Thyroid gland (tissue), 4 donors: ENCODE measurements around the gene DTD1. TPM values are rescaled to one million over a fixed set of nuclear protein-coding genes. Genes with fewer than 3 reads are reported as not detected.

Experiments used
- DNase-seq, 2 donors: peaks; one replicate each; pipeline ENCODE4 v3.0.0-alpha.2; 2019
- H3K27ac ChIP-seq, 3 donors: fragments of 200-600 bp; sonication (generic); 1 replicate in 2 of 3; 2 replicates in 1 of 3; pipeline ENCODE4 v1.5.1; 2016 to 2019; ENCODE audit warnings: mild to moderate bottlenecking in 1 of 3, moderate library complexity in 1 of 3
- H3K27me3 ChIP-seq: fragments of 200-600 bp; sonication (generic); one replicate; pipeline ENCODE4 v1.5.1; 2019
- H3K36me3 ChIP-seq, 2 donors: fragments of 200-600 bp; sonication (generic); one replicate each; pipeline ENCODE4 v1.5.1; 2016 to 2019
- H3K4me1 ChIP-seq, 2 donors: fragments of 200-600 bp; sonication (generic); one replicate each; pipeline ENCODE4 v1.5.1; 2017 to 2019
- H3K4me3 ChIP-seq, 3 donors: fragments of 200-600 bp; sonication (generic); replicated peaks in 1 of 3; 1 replicate in 2 of 3; 2 replicates in 1 of 3; pipeline ENCODE4 v1.5.1; 2016; ENCODE audit warnings: mild to moderate bottlenecking in 1 of 3
- H3K9me3 ChIP-seq: fragments of 200-600 bp; sonication (generic); one replicate; pipeline ENCODE4 v1.5.1; 2017
- CTCF ChIP-seq, 6 experiments: fragments of 200-600 bp in 3 of 6; fragments of 450-650 bp in 3 of 6; sonication (generic) in 3 of 6; IDR thresholded peaks; one replicate each; pipeline ENCODE4 v1.5.1; 2016 to 2019; ENCODE audit warnings: antibody characterized with exemption in 6 of 6, mild to moderate bottlenecking in 2 of 6, inconsistent platforms in 1 of 6, moderate library complexity in 1 of 6
- POLR2A ChIP-seq, 2 donors: fragments of 450-650 bp; IDR thresholded peaks; one replicate each; pipeline ENCODE4 v1.6.1; 2017; ENCODE audit warnings: antibody characterized with exemption in 2 of 2, mild to moderate bottlenecking in 2 of 2, moderate library complexity in 1 of 2
- WGBS, 2 donors: methylation state at CpG; one replicate each; pipeline ENCODE4 v1.1.5; 2017; 5-methylcytosine and 5-hydroxymethylcytosine counted together
- intact Hi-C: fragments of 100-400 bp; cut with DNase I; formaldehyde crosslinking; loops from one replicate; pipeline ENCODE4 v1.15.1; 2023
- total RNA-seq, 4 donors: library from RNA; depleted of rRNA; stranded (reverse); fragments of >200 nt; gene quantifications; one replicate each; pipeline ENCODE4 v1.2.3, GENCODE V29; 2016

DTD1 gene
- total RNA-seq, 4 donors from 2014 or later, result 42.7 to 57.6 (median 52.4) TPM

- no peaks in the 10 kb centered on the region for H3K27me3 ChIP-seq
- H3K4me3 ChIP-seq, result no peak overlapping the region
- intact Hi-C loops, result no loop called here
- H3K27ac ChIP-seq, result no peak overlapping the region
- H3K9me3 ChIP-seq, result no peaks in the 10 kb centered on the region
- TF ChIP-seq CTCF (IDR thresholded peaks at IDR 0.05), result no peak
- no peak for TF ChIP-seq POLR2A (IDR thresholded peaks at IDR 0.05)
- H3K4me1 ChIP-seq, result peaks cover 0 to 2% of the 10 kb centered on the region in 2 donors
- no peaks in the 10 kb centered on the region for H3K36me3 ChIP-seq
- DNase-seq, result no peak
- WGBS, 2 donors, result 89% methylated on average over 15 of the region's 15 CpGs
Observed at GRCh38 chr20:18669241-18670019, 81.6 kb downstream of the DTD1 start.

- Histone ChIP-seq H3K36me3 (no peaks in the 10 kb centered on the region), H3K4me3 (no peak overlapping the region), H3K27ac (no peak overlapping the region), H3K27me3 (no peaks in the 10 kb centered on the region), H3K9me3 (no peaks in the 10 kb centered on the region), H3K4me1 (peaks cover 0 to 4% of the 10 kb centered on the region in 2 donors)
- WGBS, 2 donors, result 90 to 94% methylated on average over 3 of the region's 3 CpGs
- DNase-seq, result no peak
- intact Hi-C loops, result no loop called here
- no peak for TF ChIP-seq POLR2A (IDR thresholded peaks at IDR 0.05)
- TF ChIP-seq CTCF (IDR thresholded peaks at IDR 0.05), result no peak
Observed at GRCh38 chr20:18671203-18671710, 83.4 kb downstream of the DTD1 start.

GRCh38 chr20:18672834-18673233 is 85.0 kb downstream of the DTD1 start:
- no peak for DNase-seq
- TF ChIP-seq CTCF (IDR thresholded peaks at IDR 0.05) (no peak), POLR2A (IDR thresholded peaks at IDR 0.05) (no peak)
- 95 to 96% methylated on average over 9 of the region's 9 CpGs for WGBS, 2 donors
- intact Hi-C loops, result no loop called here
- Histone ChIP-seq H3K27me3 (no peaks in the 10 kb centered on the region), H3K4me3 (no peak overlapping the region), H3K4me1 (peaks cover 0 to 15% of the 10 kb centered on the region in 2 donors), H3K9me3 (no peaks in the 10 kb centered on the region), H3K36me3 (no peaks in the 10 kb centered on the region), H3K27ac (no peak overlapping the region)

- H3K36me3 ChIP-seq, result no peaks in the 10 kb centered on the region
- H3K9me3 ChIP-seq, result no peaks in the 10 kb centered on the region
- H3K27ac ChIP-seq, result no peak overlapping the region
- peaks cover 0 to 15% of the 10 kb centered on the region in 2 donors for H3K4me1 ChIP-seq
- TF ChIP-seq CTCF (IDR thresholded peaks at IDR 0.05) (no peak), POLR2A (IDR thresholded peaks at IDR 0.05) (no peak)
- no peak overlapping the region for H3K4me3 ChIP-seq
- 57 to 58% methylated on average over 7 of the region's 7 CpGs for whole genome bisulfite sequencing, 2 donors
- H3K27me3 ChIP-seq, result no peaks in the 10 kb centered on the region
- no peak for DNase-seq
- intact Hi-C loops, result no loop called here
Observed at GRCh38 chr20:18676396-18676795, 88.5 kb downstream of the DTD1 start.

GRCh38 chr20:18677126-18677525 is 89.3 kb downstream of the DTD1 start:
- 22 to 41% methylated on average over 4 of the region's 4 CpGs for WGBS, 2 donors
- Histone ChIP-seq H3K4me3 (no peak overlapping the region), H3K36me3 (no peaks in the 10 kb centered on the region), H3K4me1 (peaks cover 0 to 15% of the 10 kb centered on the region in 2 donors), H3K9me3 (no peaks in the 10 kb centered on the region), H3K27ac (no peak overlapping the region), H3K27me3 (no peaks in the 10 kb centered on the region)
- no peak for DNase-seq
- intact Hi-C loops, result no loop called here
- TF ChIP-seq CTCF (IDR thresholded peaks at IDR 0.05) (no peak), POLR2A (IDR thresholded peaks at IDR 0.05) (no peak)
